IPS-18a (cell line): ENCODE measurements around the gene MON1B.

Experiments used
- H3K27ac ChIP-seq: one replicate; pipeline ENCODE4 v1.5.1; 2013; ENCODE audit warnings: low read length
- H3K27me3 ChIP-seq: one replicate; pipeline ENCODE4 v1.6.1; 2013; ENCODE audit warnings: mild to moderate bottlenecking, low read length; ENCODE audit not compliant: control insufficient read depth, insufficient read depth
- H3K36me3 ChIP-seq: one replicate; pipeline ENCODE4 v1.6.1; 2013; ENCODE audit warnings: low read depth, low read length; ENCODE audit not compliant: control insufficient read depth
- H3K4me1 ChIP-seq: one replicate; pipeline ENCODE4 v1.6.1; 2013; ENCODE audit warnings: low read depth, low read length; ENCODE audit not compliant: control insufficient read depth
- H3K4me3 ChIP-seq: one replicate; pipeline ENCODE4 v1.5.1; 2013; ENCODE audit warnings: low read length
- H3K9ac ChIP-seq: one replicate; pipeline ENCODE4 v1.6.1; 2013; ENCODE audit warnings: mild to moderate bottlenecking, low read length, moderate library complexity
- H3K9me3 ChIP-seq: one replicate; pipeline ENCODE4 v1.6.1; 2013; ENCODE audit warnings: low read depth, low read length; ENCODE audit not compliant: control insufficient read depth

MON1B gene

DNA sequence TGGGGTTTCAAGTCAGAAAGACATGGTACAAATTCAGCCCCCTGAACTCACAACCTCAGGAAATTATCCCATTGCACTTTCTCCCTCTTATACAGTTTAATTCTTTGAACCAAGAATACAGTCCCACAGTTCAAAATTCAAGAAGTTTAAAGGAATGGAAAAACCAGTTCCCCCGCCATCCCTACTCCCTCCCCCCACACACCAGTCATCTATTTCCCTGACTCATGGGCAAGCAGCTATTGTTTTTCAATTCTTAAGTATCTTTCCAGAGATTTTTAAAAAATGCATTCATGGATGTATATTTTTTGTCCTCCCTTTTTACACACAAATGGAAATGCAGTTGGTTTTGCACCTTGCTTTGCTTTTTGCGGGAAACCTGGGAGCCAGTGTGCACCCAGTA, 15.5 kb downstream of the MON1B start:
- Histone ChIP-seq H3K27me3 (peaks cover 5% of the 10 kb centered on the region), H3K4me3 (no peak overlapping the region), H3K9ac (no peak overlapping the region), H3K4me1 (peaks cover 14% of the 10 kb centered on the region), H3K36me3 (no peaks in the 10 kb centered on the region), H3K9me3 (no peaks in the 10 kb centered on the region), H3K27ac (no peak overlapping the region)

DNA sequence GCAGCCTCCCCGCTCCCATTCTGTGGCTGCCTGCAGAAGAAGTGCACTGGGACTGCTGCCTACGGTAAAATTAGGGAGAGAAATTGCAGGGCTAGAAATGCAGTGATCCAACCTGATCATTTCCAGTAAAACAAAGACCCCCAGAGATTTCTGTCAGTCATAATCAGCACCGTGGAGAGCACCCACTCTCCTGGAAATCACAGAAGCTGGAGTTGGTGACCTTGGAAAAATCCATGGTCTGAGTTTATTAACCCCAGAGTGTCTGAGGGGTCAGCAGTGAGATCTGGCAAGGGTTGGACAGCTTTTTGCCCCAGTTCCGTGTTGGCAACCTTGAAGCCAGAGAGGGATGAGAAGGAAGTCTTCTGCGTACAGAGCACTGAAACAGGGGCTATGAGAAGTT, 16.0 kb downstream of the MON1B start:
- Histone ChIP-seq H3K4me3 (no peak overlapping the region), H3K9me3 (no peaks in the 10 kb centered on the region), H3K27me3 (peaks cover 6% of the 10 kb centered on the region), H3K4me1 (peaks cover 16% of the 10 kb centered on the region), H3K36me3 (no peaks in the 10 kb centered on the region), H3K27ac (no peak overlapping the region), H3K9ac (no peak overlapping the region)

DNA sequence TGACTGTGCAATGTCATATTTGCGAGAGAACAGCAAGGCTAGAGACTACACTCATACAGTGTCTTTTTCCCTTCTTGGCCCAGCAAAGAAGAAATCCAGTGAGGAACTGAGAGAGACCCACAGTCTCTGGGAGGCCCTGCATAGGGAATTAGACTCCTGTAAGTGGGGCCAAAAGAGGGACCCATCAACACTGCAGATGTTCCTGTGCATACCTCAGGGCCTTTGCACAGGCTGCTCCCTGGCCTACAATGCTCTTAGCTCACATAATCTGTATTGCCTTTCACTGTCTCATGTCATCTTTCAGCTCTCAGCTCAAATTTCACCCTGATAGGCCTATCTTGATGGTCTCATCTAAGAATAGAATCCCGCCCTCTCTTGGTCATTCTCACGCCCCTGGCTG, 17.4 kb downstream of the MON1B start:
- Histone ChIP-seq H3K27me3 (peaks cover 6% of the 10 kb centered on the region), H3K4me3 (no peak overlapping the region)

DNA sequence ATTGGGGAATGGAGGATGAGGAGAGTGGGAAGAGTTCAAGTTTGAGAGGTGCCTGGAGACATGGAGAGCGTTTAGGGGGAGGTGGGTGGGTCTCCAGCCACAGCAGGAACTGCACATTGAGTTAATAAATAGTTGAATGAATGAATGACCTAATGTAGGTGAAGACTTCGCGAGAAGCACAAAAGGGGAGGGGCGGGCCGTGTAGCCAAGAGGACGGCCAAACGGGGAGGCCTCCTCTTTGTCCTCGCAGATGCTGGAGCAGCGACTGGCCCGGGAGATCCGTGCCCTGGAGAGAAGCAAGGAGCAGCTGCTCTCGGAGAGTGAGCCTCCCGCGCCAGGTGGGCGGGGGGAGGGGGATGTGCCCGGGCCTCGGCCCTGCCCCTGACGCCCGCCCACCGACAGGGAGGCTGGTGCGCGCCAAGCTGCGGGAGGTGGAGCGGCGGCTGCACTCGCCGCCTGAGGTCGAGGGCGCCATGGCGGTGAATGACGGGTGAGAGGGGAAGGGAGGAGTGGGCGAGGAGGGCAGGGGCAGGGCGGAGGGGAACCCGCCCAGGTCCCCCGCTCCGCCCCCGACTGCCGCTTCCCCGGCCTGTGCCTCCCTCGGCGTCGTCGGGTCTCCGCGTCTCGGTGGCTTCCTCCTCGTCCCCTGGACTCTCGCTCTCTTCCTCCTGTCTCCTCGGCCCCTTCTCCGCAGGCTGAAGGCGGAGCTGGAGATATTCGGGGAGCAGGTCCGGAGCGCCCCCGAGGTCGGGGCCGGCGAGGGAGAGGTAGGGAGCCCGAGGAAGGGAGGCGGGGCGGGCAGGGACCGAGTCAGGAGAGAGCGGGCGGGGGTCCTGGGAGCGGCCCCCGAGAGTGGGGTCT, 21.1 kb downstream of the MON1B start:
- peak overlapping the region; percentile 75 for H3K4me3 ChIP-seq
- no peak overlapping the region for H3K27ac ChIP-seq
- H3K36me3 ChIP-seq = no peaks in the 10 kb centered on the region
- H3K27me3 ChIP-seq = peaks cover 6% of the 10 kb centered on the region
- peak overlapping the region; percentile 76 for H3K9ac ChIP-seq
- peaks cover 4% of the 10 kb centered on the region for H3K4me1 ChIP-seq
- no peaks in the 10 kb centered on the region for H3K9me3 ChIP-seq

More for the DNA sequence above, 17.4 kb downstream of the MON1B start:
- H3K4me1 ChIP-seq = peaks cover 16% of the 10 kb centered on the region
- H3K27ac ChIP-seq = no peak overlapping the region
- H3K9ac ChIP-seq = no peak overlapping the region
- H3K9me3 ChIP-seq = no peaks in the 10 kb centered on the region
- H3K36me3 ChIP-seq = no peaks in the 10 kb centered on the region

DNA sequence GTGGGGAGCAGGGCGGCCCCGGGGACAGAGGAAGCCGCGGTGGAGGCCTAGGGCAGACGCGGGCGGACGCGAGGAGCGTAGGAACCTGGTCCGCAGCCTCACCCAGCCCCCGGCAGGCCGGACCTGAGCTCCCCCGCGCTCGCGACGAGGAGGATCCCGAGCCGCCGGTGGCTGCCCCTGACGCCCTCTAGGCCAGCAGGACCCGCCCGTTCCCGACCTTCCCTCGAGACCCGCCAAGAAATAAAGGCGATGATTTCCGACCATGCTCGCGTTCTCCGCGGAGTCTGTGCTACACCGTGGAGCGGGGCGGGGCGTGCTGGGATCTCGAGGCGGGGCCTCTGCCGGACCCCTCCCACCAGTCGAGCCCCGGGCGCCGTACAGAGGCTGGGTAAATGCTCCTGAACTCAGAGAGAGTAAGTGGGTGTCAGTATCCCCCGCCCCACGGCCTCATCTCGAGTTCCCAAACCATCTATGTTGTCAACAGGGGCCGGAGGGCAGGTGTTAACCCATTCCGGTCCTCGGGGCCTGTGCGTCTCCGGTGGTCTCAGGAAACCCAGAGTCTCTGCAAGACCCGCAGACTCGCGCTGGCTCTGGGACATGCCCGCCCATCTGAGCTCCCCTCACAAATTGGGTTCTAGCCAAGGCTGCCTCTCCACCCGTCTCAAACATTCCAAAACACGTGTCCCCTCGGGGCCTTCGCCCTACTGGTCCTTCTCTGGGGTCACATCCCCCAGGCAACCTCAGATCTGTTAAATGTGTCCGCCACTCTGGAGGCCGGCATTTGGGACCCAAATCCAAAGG, 22.0 kb downstream of the MON1B start:
- H3K36me3 ChIP-seq = no peaks in the 10 kb centered on the region
- peaks cover 4% of the 10 kb centered on the region for H3K4me1 ChIP-seq
- no peaks in the 10 kb centered on the region for H3K9me3 ChIP-seq
- H3K9ac ChIP-seq = peak overlapping the region; percentile 76
- peaks cover 6% of the 10 kb centered on the region for H3K27me3 ChIP-seq
- H3K27ac ChIP-seq = no peak overlapping the region
- H3K4me3 ChIP-seq = peak overlapping the region; percentile 75

DNA sequence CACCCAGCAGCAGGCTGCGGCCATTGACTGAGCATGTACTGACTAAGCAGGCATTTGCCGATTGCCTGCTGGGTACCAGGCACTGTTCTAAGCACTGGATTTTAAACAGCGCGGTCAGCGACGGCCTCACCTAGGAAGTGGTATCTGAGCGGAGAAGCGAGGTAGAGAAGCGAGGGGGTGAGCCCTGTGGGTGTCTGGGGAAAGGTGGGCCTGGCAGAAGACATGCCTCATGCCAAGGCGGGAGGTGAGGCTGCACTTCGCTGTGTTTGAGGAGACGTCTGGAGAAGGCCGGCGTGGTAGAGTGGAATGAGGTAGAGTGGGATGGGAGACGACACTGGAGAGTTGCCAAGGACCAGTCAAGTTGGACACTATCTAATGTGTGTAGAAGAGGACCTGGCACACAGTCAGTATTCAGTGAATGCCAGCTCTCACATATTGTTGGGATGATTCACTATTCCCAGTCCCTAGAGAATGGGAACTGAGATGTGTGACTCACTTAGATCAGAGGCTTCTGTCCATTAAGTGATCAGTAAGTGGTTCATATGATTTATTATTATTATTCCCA, 22.6 kb downstream of the MON1B start:
- no peak overlapping the region for H3K9ac ChIP-seq
- H3K27me3 ChIP-seq = peaks cover 6% of the 10 kb centered on the region
- H3K36me3 ChIP-seq = no peaks in the 10 kb centered on the region
- H3K4me1 ChIP-seq = peaks cover 4% of the 10 kb centered on the region
- H3K9me3 ChIP-seq = no peaks in the 10 kb centered on the region
- H3K4me3 ChIP-seq = peak overlapping the region; percentile 75
- no peak overlapping the region for H3K27ac ChIP-seq

DNA sequence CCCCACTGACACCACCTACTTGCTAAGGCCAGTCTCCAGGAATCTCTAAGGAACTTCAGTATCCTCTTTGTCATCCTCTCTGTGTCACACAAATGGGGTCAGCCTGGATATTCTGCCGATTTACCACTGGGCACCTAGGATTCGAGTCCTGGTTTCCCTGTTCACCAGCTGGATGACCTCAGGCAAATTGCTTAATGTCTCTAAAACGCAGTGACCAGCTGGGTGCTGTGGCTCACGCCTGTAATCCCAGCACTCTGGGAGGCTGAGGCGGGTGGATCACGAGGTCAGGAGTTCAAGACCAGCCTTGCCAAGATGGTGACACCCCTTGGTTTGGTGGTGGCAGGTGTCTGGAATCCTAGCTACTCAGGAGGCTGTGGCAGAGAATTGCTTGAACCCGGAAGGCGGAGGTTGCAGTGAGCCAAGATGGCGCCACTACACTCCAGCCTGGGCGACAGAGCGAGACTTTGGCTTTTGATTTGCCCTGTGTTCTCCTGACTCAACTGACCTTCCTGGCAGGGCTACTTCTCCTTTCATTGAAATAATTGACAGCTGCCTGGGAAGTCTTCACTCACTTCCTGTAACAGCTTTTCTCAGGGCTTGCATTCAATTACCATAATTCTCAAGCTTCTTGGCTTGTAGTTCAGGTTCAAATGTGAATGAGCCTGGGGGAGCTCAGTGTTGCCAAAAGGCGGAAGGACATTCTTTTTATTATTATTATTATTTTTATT, 23.6 kb downstream of the MON1B start:
- Histone ChIP-seq H3K4me3 (no peak overlapping the region), H3K4me1 (peaks cover 4% of the 10 kb centered on the region), H3K9me3 (no peaks in the 10 kb centered on the region), H3K36me3 (no peaks in the 10 kb centered on the region), H3K27me3 (peaks cover 6% of the 10 kb centered on the region), H3K9ac (no peak overlapping the region), H3K27ac (no peak overlapping the region)

DNA sequence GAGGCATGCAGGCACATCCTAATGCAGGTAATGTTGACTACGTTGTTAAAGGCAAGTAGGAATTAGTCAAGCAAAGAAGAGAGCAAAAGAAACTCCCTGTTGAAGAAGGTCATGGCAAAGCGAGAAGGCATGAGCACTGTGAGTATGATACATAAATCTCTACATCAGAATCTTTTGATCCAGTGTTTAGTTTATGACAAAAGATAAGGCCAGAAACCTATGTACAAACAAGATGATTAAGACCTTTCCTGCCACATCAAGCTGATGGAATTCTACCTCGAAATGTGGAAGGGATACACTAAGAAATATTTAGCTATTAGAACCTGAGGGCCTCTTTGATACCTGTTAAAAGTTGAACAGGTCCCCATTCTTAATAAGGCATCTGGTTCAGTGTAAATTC, 28.4 kb downstream of the MON1B start:
- H3K27ac ChIP-seq = no peak overlapping the region
- H3K36me3 ChIP-seq = no peaks in the 10 kb centered on the region
- H3K4me1 ChIP-seq = no peaks in the 10 kb centered on the region
- H3K9me3 ChIP-seq = no peaks in the 10 kb centered on the region
- no peak overlapping the region for H3K4me3 ChIP-seq
- no peaks in the 10 kb centered on the region for H3K27me3 ChIP-seq
- H3K9ac ChIP-seq = no peak overlapping the region

DNA sequence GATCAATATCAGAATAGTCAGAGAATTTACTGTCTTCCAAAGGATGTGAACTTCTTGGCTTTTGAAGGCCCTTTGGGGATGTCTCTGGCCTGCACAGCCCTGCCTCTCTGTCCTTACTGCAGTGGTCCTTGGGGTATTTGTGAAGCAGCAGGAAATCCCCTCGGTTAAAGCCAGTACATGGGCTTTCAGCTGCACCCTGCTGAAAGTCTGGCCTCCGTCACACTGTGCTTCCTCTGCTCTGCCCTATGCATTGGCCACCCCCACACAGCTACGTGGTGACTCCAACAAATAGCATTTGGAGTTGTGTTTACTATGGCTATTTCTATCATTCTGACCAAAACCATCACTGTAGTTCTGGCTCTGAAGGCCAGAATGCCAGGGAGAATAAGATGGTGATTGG, 29.4 kb downstream of the MON1B start:
- H3K4me1 ChIP-seq = no peaks in the 10 kb centered on the region
- no peaks in the 10 kb centered on the region for H3K36me3 ChIP-seq
- no peaks in the 10 kb centered on the region for H3K27me3 ChIP-seq
- no peak overlapping the region for H3K9ac ChIP-seq
- no peak overlapping the region for H3K27ac ChIP-seq
- no peak overlapping the region for H3K4me3 ChIP-seq
- no peaks in the 10 kb centered on the region for H3K9me3 ChIP-seq

DNA sequence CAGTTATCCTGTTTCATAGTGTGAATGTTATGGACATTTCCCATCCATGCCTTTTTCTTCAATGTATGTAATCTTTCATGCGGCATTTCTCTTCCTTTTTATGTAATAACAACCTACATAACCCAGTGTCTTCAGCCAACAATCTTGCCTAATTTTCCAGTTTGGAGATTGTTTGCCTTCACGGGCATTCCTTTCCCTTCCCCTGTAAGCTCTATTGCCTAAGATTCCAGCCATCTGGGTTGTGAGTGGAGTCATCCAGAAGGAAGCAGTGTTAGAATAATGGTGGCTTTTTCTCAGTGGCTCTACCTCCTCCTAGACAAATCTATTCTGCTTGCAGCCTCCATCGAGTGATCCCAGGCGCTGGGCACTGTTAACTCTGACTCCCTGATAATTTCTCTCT, 30.5 kb downstream of the MON1B start:
- Histone ChIP-seq H3K9ac (no peak overlapping the region), H3K4me3 (no peak overlapping the region), H3K27ac (no peak overlapping the region), H3K9me3 (no peaks in the 10 kb centered on the region), H3K36me3 (no peaks in the 10 kb centered on the region), H3K4me1 (no peaks in the 10 kb centered on the region), H3K27me3 (no peaks in the 10 kb centered on the region)

DNA sequence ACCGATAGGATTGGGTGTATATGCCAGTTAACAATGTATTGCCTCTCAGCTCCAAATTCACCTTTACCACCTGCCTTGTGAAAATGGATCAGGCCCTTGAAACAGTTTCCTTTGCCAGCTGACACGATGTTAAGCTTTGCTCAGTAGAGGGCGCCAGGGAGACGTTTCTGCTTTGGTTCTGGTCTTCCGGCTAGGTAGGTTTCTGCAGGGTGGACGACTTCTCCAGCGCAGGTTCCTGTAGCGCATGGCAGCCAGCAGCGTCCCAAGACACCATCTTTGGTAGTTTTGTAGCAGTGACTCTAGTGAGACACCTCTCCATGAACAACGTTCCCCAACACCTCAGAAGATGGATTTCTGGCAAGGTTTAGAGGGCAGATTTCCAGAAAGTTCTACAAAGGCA, 32.2 kb downstream of the MON1B start:
- no peaks in the 10 kb centered on the region for H3K36me3 ChIP-seq
- no peaks in the 10 kb centered on the region for H3K9me3 ChIP-seq
- H3K27ac ChIP-seq = no peak overlapping the region
- no peak overlapping the region for H3K4me3 ChIP-seq
- H3K9ac ChIP-seq = no peak overlapping the region
- H3K27me3 ChIP-seq = no peaks in the 10 kb centered on the region
- H3K4me1 ChIP-seq = no peaks in the 10 kb centered on the region
